Ascending aorta (tissue), 2 donors: ENCODE measurements around the gene FBXO22. TPM values are rescaled to one million over a fixed set of nuclear protein-coding genes. Genes with fewer than 3 reads are reported as not detected.

ENCODE experiments used
- DNase-seq, 2 donors: peaks; one replicate each; pipeline ENCODE4 v3.0.0-alpha.2; 2019; ENCODE audit warnings: low spot score in 2 of 2
- H3K27ac ChIP-seq, 2 donors: fragments of 200-600 bp; sonication (generic); one replicate each; pipeline ENCODE4 v1.5.1; 2016 to 2017; ENCODE audit warnings: mild to moderate bottlenecking in 1 of 2
- H3K27me3 ChIP-seq: fragments of 200-600 bp; sonication (generic); one replicate; pipeline ENCODE4 v1.5.1; 2017
- H3K36me3 ChIP-seq, 2 donors: fragments of 200-600 bp; sonication (generic); one replicate each; pipeline ENCODE4 v1.5.1; 2016
- H3K4me1 ChIP-seq, 2 donors: fragments of 200-600 bp; sonication (generic); one replicate each; pipeline ENCODE4 v1.5.1; 2016 to 2017; ENCODE audit warnings: mild to moderate bottlenecking in 1 of 2
- H3K4me3 ChIP-seq, 2 donors: fragments of 200-600 bp; sonication (generic); one replicate each; pipeline ENCODE4 v1.5.1; 2016 to 2017; ENCODE audit warnings: mild to moderate bottlenecking in 1 of 2
- H3K9me3 ChIP-seq, 2 donors: fragments of 200-600 bp; sonication (generic); one replicate each; pipeline ENCODE4 v1.5.1; 2016
- CTCF ChIP-seq, 3 experiments: fragments of 200-600 bp in 2 of 3; fragments of 450-650 bp in 1 of 3; sonication (generic) in 2 of 3; IDR thresholded peaks; one replicate each; pipeline ENCODE4 v1.5.1; 2016 to 2019; ENCODE audit warnings: antibody characterized with exemption in 3 of 3, mild to moderate bottlenecking in 1 of 3, moderate library complexity in 1 of 3
- intact Hi-C: fragments of 100-400 bp; cut with DNase I; formaldehyde crosslinking; loops from one replicate; pipeline ENCODE4 v1.15.1; 2023
- total RNA-seq: library from RNA; depleted of rRNA; stranded (reverse); fragments of >200 nt; gene quantifications from one replicate; pipeline ENCODE4 v1.1.0, GENCODE V29; 2016

The FBXO22 gene
- total RNA-seq, 1 donor from 2014 or later, result 2.9 TPM

- H3K27me3 ChIP-seq, result no peaks in the 10 kb centered on the region
- intact Hi-C loops, result no loop called here
- no peak overlapping the region for H3K4me3 ChIP-seq
Measured at GRCh38 chr15:75923756-75924155, 20.1 kb downstream of the FBXO22 start.

GRCh38 chr15:75924576-75924975 is 20.9 kb downstream of the FBXO22 start:
- no peaks in the 10 kb centered on the region for H3K4me1 ChIP-seq
- H3K36me3 ChIP-seq, result peaks cover 0 to 6% of the 10 kb centered on the region in 2 donors
- H3K4me3 ChIP-seq, result no peak overlapping the region
- no peaks in the 10 kb centered on the region for H3K27me3 ChIP-seq
- H3K9me3 ChIP-seq, result no peaks in the 10 kb centered on the region
- intact Hi-C loops, result no loop called here
- DNase-seq, result no peak
- H3K27ac ChIP-seq, result no peak overlapping the region
- TF ChIP-seq CTCF (IDR thresholded peaks at IDR 0.05), result no peak

More at GRCh38 chr15:75923756-75924155, 20.1 kb downstream of the FBXO22 start:
- no peak overlapping the region for H3K27ac ChIP-seq
- no peaks in the 10 kb centered on the region for H3K4me1 ChIP-seq
- no peak for TF ChIP-seq CTCF (IDR thresholded peaks at IDR 0.05)
- no peak for DNase-seq
- H3K36me3 ChIP-seq, result peaks cover 0 to 5% of the 10 kb centered on the region in 2 donors
- H3K9me3 ChIP-seq, result no peaks in the 10 kb centered on the region

- TF ChIP-seq CTCF (IDR thresholded peaks at IDR 0.05), result no peak
- DNase-seq, result no peak
- intact Hi-C loops, result no loop called here
- Histone ChIP-seq H3K4me1 (no peaks in the 10 kb centered on the region), H3K9me3 (no peaks in the 10 kb centered on the region), H3K27ac (no peak overlapping the region), H3K36me3 (peaks cover 0 to 12% of the 10 kb centered on the region in 2 donors), H3K4me3 (no peak overlapping the region), H3K27me3 (no peaks in the 10 kb centered on the region)
Measured at GRCh38 chr15:75925440-75925839, 21.8 kb downstream of the FBXO22 start.

GRCh38 chr15:75926931-75927330 is 23.3 kb downstream of the FBXO22 start:
- no peaks in the 10 kb centered on the region for H3K9me3 ChIP-seq
- no peak overlapping the region for H3K4me3 ChIP-seq
- intact Hi-C loops, result no loop called here
- H3K27ac ChIP-seq, result no peak overlapping the region
- H3K27me3 ChIP-seq, result no peaks in the 10 kb centered on the region
- no peak for TF ChIP-seq CTCF (IDR thresholded peaks at IDR 0.05)
- H3K4me1 ChIP-seq, result no peaks in the 10 kb centered on the region
- DNase-seq, result no peak
- peaks cover 0 to 26% of the 10 kb centered on the region in 2 donors for H3K36me3 ChIP-seq

- no peak overlapping the region for H3K4me3 ChIP-seq
- H3K36me3 ChIP-seq, result peaks cover 0 to 31% of the 10 kb centered on the region in 2 donors
- intact Hi-C loops, result no loop called here
- no peak overlapping the region for H3K27ac ChIP-seq
- TF ChIP-seq CTCF (IDR thresholded peaks at IDR 0.05), result no peak
- no peaks in the 10 kb centered on the region for H3K27me3 ChIP-seq
- H3K4me1 ChIP-seq, result no peaks in the 10 kb centered on the region
- no peak for DNase-seq
- H3K9me3 ChIP-seq, result no peaks in the 10 kb centered on the region
Measured at GRCh38 chr15:75927601-75928000, 23.9 kb downstream of the FBXO22 start.
